ENCODE results near the gene HMGB2.
A peak's percentile ranks its signal among the peaks of the same experiment; 100 is the strongest.

The HMGB2 gene

GRCh38 chr4:173328236-173328901 lies 5.8 kb downstream of the HMGB2 start:
- H3K4me3 ChIP-seq (ENCODE audit: low read depth, low read length) = no peak overlapping the region
- DNase-seq (ENCODE audit: low read depth) = no peak
- TF ChIP-seq CTCF (IDR thresholded peaks at IDR 0.05; ENCODE audit: control insufficient read depth, extremely low read depth, insufficient read depth) = no peak

DNA sequence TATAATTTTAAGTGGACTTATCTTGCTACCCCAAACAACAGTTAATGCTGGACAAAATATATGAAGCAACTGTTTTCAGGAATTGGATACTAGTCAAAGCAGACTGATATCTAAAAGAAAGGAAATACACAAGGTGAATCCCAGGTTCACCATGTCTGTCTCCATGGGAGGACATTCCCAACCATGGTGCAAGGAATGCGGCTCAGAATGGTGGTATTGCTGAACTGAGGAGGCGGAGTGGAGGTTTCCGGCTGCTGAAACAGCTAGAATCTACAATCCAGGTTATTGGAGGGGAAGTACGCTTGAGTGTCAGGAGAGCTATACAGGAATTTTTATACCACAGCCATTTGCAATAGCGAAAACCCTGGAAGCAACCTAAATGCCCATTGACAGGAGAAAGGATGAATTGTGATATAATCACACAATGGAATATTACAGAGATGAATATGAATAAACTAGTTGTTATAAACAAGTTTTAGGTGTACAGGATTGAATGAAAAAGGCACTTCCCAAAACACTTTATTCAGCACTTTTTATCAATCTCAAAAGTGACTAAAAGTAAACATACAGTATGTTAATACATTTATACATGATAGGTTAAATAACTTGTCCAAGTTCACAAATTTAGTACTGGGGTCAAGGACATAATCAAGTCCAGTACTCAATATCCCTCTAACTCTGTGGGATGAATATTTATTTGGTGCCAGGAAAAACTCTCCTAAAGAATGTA lies 9.0 kb downstream of the HMGB2 start:
- no peak overlapping the region for H3K4me3 ChIP-seq (ENCODE audit: low read depth, low read length)
- no peak for TF ChIP-seq CTCF (IDR thresholded peaks at IDR 0.05; ENCODE audit: control insufficient read depth, extremely low read depth, insufficient read depth)
- no peak for DNase-seq (ENCODE audit: low read depth)

- no peak overlapping the region for H3K4me3 ChIP-seq (ENCODE audit: low read depth, low read length)
- no peak for TF ChIP-seq CTCF (IDR thresholded peaks at IDR 0.05; ENCODE audit: control insufficient read depth, extremely low read depth, insufficient read depth)
- no peak for DNase-seq (ENCODE audit: low read depth)
Measured at GRCh38 chr4:173319696-173320095, 14.5 kb downstream of the HMGB2 start.

DNA sequence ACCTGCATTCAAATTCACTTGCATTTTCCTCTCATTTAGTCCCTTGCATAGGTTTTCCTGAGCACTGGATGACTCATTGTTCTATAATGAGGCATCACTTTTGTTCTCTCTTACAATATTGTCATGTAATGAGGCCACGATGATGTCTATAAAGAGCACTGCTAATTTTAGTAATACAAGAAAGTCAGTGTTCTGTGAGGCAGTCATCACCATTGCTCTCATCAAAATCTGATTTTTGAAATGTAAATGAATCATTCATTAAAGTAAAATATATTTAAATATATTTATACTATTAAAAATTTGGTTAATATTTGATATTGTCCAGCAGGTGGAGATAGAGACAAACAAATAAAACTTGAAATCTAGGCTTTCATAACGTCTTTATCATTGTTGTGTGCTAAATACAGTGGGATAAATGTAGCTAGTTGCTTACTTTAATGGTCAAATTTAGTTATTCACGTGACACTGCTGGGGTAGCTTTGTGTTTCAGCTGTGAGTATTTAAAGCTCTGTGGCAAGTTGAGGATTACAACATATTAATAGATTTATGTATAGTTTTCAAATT lies 15.4 kb downstream of the HMGB2 start:
- H3K4me3 ChIP-seq (ENCODE audit: low read depth, low read length) = no peak overlapping the region
- peak; percentile 15 for DNase-seq (ENCODE audit: low read depth)
- peak; percentile 17; the same call in 1 of the 2 replicates for TF ChIP-seq CTCF (IDR thresholded peaks at IDR 0.05; ENCODE audit: control insufficient read depth, extremely low read depth, insufficient read depth)

- DNase-seq (ENCODE audit: low read depth) = no peak
- no peak for TF ChIP-seq CTCF (IDR thresholded peaks at IDR 0.05; ENCODE audit: control insufficient read depth, extremely low read depth, insufficient read depth)
- no peak overlapping the region for H3K4me3 ChIP-seq (ENCODE audit: low read depth, low read length)
Measured at GRCh38 chr4:173318240-173318639, 15.9 kb downstream of the HMGB2 start.

- TF ChIP-seq CTCF (IDR thresholded peaks at IDR 0.05; ENCODE audit: control insufficient read depth, extremely low read depth, insufficient read depth) = no peak
- no peak for DNase-seq (ENCODE audit: low read depth)
- H3K4me3 ChIP-seq (ENCODE audit: low read depth, low read length) = no peak overlapping the region
Measured at GRCh38 chr4:173317004-173317403, 17.2 kb downstream of the HMGB2 start.
